Measurements from ENCODE around the gene RUNDC3A.
A peak's percentile ranks its signal among the peaks of the same experiment; 100 is the strongest.

RUNDC3A gene

GRCh38 chr17:44268709-44269534 lies 39.5 kb upstream of the RUNDC3A start:
- TF ChIP-seq SPI1 (IDR thresholded peaks at IDR 0.05; ENCODE audit: low read depth, low read length) (no peak), POU2F2 (IDR thresholded peaks at IDR 0.05; ENCODE audit: low read depth, low read length) (no peak), TAF1 (IDR thresholded peaks at IDR 0.05; ENCODE audit: low read depth, low read length) (no peak)
- FAIRE-seq (no peak), DNase-seq (ENCODE audit: insufficient read length, low spot score) (no peak)

- DNase-seq (ENCODE audit: insufficient read length, low spot score): no peak
- no peak for FAIRE-seq
- TF ChIP-seq PAX5 (IDR thresholded peaks at IDR 0.05; ENCODE audit: insufficient read depth, low read length, severe bottlenecking) (no peak), POLR2AphosphoS5 (IDR thresholded peaks at IDR 0.05; ENCODE audit: low read depth, low read length) (no peak), POLR2A (IDR thresholded peaks at IDR 0.05; ENCODE audit: low read depth, low read length) (no peak), POU2F2 (IDR thresholded peaks at IDR 0.05; ENCODE audit: low read depth, low read length) (no peak), TAF1 (IDR thresholded peaks at IDR 0.05; ENCODE audit: low read depth, low read length) (no peak)
These were observed 38.7 kb upstream of the RUNDC3A start for GRCh38 chr17:44269535-44270240.

DNA sequence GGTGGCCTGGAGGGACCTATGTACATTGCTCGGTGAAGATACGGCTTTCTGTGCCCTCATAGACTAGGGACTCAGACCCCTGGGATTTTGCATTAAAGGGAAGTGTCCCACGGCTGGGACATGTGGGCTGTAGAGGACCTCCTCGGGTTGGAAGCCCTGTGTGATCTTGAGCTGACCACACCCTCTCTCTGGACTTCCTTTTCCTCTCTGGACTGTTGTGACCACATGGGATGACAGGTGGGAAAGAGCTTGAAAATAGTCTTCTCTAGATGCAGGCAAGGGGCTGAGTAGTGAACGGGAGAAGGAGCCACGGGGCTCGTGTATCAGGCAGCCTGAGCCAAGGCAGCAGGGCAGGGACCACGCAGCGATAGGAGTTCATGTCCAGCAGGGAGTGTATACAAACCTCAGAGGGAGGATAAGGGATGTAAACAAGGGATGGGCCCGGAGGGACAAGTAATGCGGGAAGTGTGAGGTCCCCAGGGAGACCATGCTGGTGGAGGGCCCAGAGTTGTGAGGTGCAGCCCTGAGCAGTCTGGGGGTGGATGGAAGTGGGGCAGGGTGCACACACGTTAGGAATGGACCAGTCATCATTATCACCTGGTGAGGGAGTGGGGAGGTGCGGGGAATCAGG lies 36.0 kb upstream of the RUNDC3A start:
- no peak for DNase-seq (ENCODE audit: insufficient read length, low spot score)
- TF ChIP-seq POU2F2 (IDR thresholded peaks at IDR 0.05; ENCODE audit: low read depth, low read length) (no peak), POLR2AphosphoS5 (IDR thresholded peaks at IDR 0.05; ENCODE audit: low read depth, low read length) (no peak), SPI1 (IDR thresholded peaks at IDR 0.05; ENCODE audit: low read depth, low read length) (no peak), POLR2A (IDR thresholded peaks at IDR 0.05; ENCODE audit: low read depth, low read length) (no peak), TAF1 (IDR thresholded peaks at IDR 0.05; ENCODE audit: low read depth, low read length) (no peak), PAX5 (IDR thresholded peaks at IDR 0.05; ENCODE audit: insufficient read depth, low read length, severe bottlenecking) (no peak)

GRCh38 chr17:44272954-44273353 lies 35.4 kb upstream of the RUNDC3A start:
- TF ChIP-seq POU2F2 (IDR thresholded peaks at IDR 0.05; ENCODE audit: low read depth, low read length) (no peak), PAX5 (IDR thresholded peaks at IDR 0.05; ENCODE audit: insufficient read depth, low read length, severe bottlenecking) (no peak), SPI1 (IDR thresholded peaks at IDR 0.05; ENCODE audit: low read depth, low read length) (no peak), POLR2AphosphoS5 (IDR thresholded peaks at IDR 0.05; ENCODE audit: low read depth, low read length) (no peak), POLR2A (IDR thresholded peaks at IDR 0.05; ENCODE audit: low read depth, low read length) (no peak), TAF1 (IDR thresholded peaks at IDR 0.05; ENCODE audit: low read depth, low read length) (no peak)
- DNase-seq (ENCODE audit: insufficient read length, low spot score) (no peak), FAIRE-seq (no peak)

More for the DNA sequence above, 36.0 kb upstream of the RUNDC3A start:
- no peak for FAIRE-seq

DNA sequence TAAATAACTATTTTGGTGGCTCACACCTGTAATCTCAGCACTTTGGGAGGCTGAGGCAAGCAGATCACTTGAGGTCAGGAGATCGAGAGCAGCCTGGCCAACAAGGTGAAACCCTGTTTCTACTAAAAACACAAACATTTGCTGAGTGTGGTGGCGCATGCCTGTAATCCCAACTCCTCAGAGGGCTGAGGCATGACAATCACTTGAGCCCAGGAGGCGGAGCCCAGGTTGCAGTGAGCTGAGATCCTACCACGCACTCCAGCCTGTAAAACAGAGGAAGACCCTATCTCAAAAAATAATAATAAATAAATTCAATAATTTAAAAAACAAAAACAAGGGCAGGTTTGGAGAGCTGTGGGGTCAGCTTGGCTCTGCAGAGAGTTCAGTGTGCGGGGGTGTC lies 34.8 kb upstream of the RUNDC3A start:
- TF ChIP-seq POU2F2 (IDR thresholded peaks at IDR 0.05; ENCODE audit: low read depth, low read length) (no peak), PAX5 (IDR thresholded peaks at IDR 0.05; ENCODE audit: insufficient read depth, low read length, severe bottlenecking) (no peak), POLR2A (IDR thresholded peaks at IDR 0.05; ENCODE audit: low read depth, low read length) (no peak), POLR2AphosphoS5 (IDR thresholded peaks at IDR 0.05; ENCODE audit: low read depth, low read length) (no peak), TAF1 (IDR thresholded peaks at IDR 0.05; ENCODE audit: low read depth, low read length) (no peak), SPI1 (IDR thresholded peaks at IDR 0.05; ENCODE audit: low read depth, low read length) (no peak)
- DNase-seq (ENCODE audit: insufficient read length, low spot score): no peak
- FAIRE-seq: no peak

GRCh38 chr17:44277976-44278375 lies 30.4 kb upstream of the RUNDC3A start:
- FAIRE-seq (no peak), DNase-seq (ENCODE audit: insufficient read length, low spot score) (no peak)
- no peak for TF ChIP-seq TAF1 (IDR thresholded peaks at IDR 0.05; ENCODE audit: low read depth, low read length)

DNA sequence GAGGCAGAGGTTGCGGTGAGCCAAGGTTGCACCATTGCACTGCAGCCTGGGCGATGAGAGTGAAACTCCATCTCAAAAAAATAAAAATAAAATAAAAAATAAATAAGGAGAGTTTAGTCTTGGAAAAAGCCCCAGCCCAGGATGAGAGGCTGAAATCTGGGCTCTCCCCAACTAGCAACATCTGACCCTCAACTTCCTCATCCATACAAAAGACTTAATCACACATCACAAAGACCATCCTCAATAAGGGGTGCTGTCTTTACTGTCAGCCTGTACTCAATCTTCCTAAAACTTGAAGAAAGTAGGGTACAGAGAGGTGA lies 29.1 kb upstream of the RUNDC3A start:
- FAIRE-seq (no peak), DNase-seq (ENCODE audit: insufficient read length, low spot score) (no peak)
- TF ChIP-seq TAF1 (IDR thresholded peaks at IDR 0.05; ENCODE audit: low read depth, low read length) (no peak), POLR2AphosphoS5 (IDR thresholded peaks at IDR 0.05; ENCODE audit: low read depth, low read length) (no peak), SPI1 (IDR thresholded peaks at IDR 0.05; ENCODE audit: low read depth, low read length) (no peak), POLR2A (IDR thresholded peaks at IDR 0.05; ENCODE audit: low read depth, low read length) (no peak), PAX5 (IDR thresholded peaks at IDR 0.05; ENCODE audit: insufficient read depth, low read length, severe bottlenecking) (no peak), POU2F2 (IDR thresholded peaks at IDR 0.05; ENCODE audit: low read depth, low read length) (no peak)

DNA sequence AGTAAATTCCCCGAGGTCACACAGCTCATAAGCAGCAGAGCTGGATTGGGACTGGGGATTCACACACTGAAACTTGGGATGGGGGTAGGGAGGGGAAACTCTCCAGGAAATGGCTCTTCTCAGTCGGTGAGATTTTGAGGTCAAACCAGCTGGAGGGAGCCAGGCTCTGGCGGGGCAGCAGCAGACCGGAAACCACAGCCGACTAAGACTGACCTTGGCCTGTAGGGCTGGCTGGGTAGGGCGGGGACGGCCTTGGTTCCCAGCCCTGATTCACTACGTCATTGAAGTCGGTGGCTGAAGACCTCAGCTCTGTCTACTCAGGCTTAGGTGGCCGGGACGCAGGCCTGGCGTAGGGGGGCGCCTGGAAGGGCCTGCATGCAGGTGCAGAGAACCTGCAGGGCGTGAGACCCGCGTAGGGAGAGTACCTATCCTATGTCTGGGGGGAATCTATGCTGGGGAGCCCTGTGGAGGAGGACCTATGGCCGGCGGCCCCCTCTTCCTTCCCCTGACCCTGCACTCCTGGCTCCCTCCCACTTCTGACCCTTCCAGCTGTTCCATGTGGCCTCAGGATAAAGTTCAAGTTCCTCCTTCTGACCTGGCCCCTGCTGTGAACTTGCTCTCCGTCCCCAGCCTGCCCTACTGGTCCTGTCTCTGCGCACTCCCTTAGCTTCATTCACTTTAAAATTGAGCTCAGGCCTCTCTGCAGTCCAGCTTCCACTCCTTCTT lies 28.6 kb upstream of the RUNDC3A start:
- TF ChIP-seq PAX5 (IDR thresholded peaks at IDR 0.05; ENCODE audit: insufficient read depth, low read length, severe bottlenecking) (peak; percentile 72), POLR2A (IDR thresholded peaks at IDR 0.05; ENCODE audit: low read depth, low read length) (no peak)
- FAIRE-seq: peak; percentile 59
- DNase-seq (ENCODE audit: insufficient read length, low spot score): no peak

- no peak for FAIRE-seq
These were observed 27.9 kb upstream of the RUNDC3A start for GRCh38 chr17:44280392-44280937.

More at GRCh38 chr17:44280392-44280937, 27.9 kb upstream of the RUNDC3A start:
- TF ChIP-seq PAX5 (IDR thresholded peaks at IDR 0.05; ENCODE audit: insufficient read depth, low read length, severe bottlenecking) (no peak), POLR2AphosphoS5 (IDR thresholded peaks at IDR 0.05; ENCODE audit: low read depth, low read length) (no peak), POLR2A (IDR thresholded peaks at IDR 0.05; ENCODE audit: low read depth, low read length) (no peak), POU2F2 (IDR thresholded peaks at IDR 0.05; ENCODE audit: low read depth, low read length) (no peak), SPI1 (IDR thresholded peaks at IDR 0.05; ENCODE audit: low read depth, low read length) (no peak), TAF1 (IDR thresholded peaks at IDR 0.05; ENCODE audit: low read depth, low read length) (no peak)
- no peak for DNase-seq (ENCODE audit: insufficient read length, low spot score)
